Chondrocyte (in vitro differentiated cells): ENCODE measurements around the gene GRM7. TPM values are rescaled to one million over a fixed set of nuclear protein-coding genes. Genes with fewer than 3 reads are reported as not detected.

Experiments
- DNase-seq: peaks from one replicate; pipeline ENCODE4 v3.0.0; 2021; ENCODE audit warnings: mixed read lengths, low spot score
- H3K27ac Mint-ChIP-seq: one replicate; pipeline ENCODE4 v1.8.0; 2021; ENCODE audit warnings: mild to moderate bottlenecking, moderate library complexity, mixed read lengths; ENCODE audit not compliant: unreplicated experiment
- H3K27me3 Mint-ChIP-seq: 2 replicates; pipeline ENCODE4 v1.8.0; 2021; ENCODE audit warnings: low read depth, mixed read lengths
- H3K36me3 Mint-ChIP-seq: 2 replicates; pipeline ENCODE4 v1.8.0; 2021; ENCODE audit warnings: low read depth, mixed read lengths
- H3K4me1 Mint-ChIP-seq: 2 replicates; pipeline ENCODE4 v1.8.0; 2021; ENCODE audit warnings: low read depth, mild to moderate bottlenecking, mixed read lengths
- H3K4me3 Mint-ChIP-seq: one replicate; pipeline ENCODE4 v1.8.0; 2021; ENCODE audit warnings: mild to moderate bottlenecking, moderate library complexity, mixed read lengths; ENCODE audit not compliant: unreplicated experiment
- H3K9me3 Mint-ChIP-seq: 2 replicates; pipeline ENCODE4 v1.8.0; 2021; ENCODE audit warnings: low read depth, mixed read lengths
- total RNA-seq: library from RNA; stranded (reverse); gene quantifications from 3 replicates; pipeline ENCODE4 v1.2.1, GENCODE V29; 2021
- TF ChIP-seq, protein P1 (sequence below): fragments of 200-600 bp; sonication (generic); IDR thresholded peaks from 2 replicates; pipeline ENCODE4 v1.5.0; 2021; ENCODE audit warnings: antibody characterized with exemption, mild to moderate bottlenecking, moderate library complexity

GRM7 gene
- total RNA-seq, 1 donor from 2014 or later, result not detected

DNA sequence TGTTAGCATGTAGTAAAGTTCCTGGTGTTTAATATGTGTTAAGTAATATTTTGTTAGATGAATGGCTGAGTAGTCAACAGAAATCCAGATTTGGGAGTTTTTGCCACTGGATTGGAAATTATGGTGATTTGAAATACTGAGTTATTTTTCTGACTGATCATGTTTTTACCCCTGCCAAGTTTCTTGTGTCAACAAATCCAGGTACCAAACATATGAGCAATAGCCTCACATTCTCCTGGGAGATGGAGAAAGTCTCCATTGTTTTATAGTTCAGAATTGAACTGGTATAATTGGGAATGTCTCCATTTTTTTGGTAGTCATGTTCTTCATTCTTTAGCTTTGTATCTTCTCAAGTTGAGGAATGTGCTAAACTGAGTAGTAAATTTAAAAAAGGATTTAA, 873.5 kb downstream of the GRM7 start:
- Mint-ChIP-seq H3K9me3 (no peaks in the 10 kb centered on the region), H3K36me3 (no peaks in the 10 kb centered on the region), H3K27me3 (no peaks in the 10 kb centered on the region), H3K27ac (no peak overlapping the region), H3K4me3 (no peak overlapping the region), H3K4me1 (no peaks in the 10 kb centered on the region)
- DNase-seq, result no peak
- TF ChIP-seq, protein P1, sequence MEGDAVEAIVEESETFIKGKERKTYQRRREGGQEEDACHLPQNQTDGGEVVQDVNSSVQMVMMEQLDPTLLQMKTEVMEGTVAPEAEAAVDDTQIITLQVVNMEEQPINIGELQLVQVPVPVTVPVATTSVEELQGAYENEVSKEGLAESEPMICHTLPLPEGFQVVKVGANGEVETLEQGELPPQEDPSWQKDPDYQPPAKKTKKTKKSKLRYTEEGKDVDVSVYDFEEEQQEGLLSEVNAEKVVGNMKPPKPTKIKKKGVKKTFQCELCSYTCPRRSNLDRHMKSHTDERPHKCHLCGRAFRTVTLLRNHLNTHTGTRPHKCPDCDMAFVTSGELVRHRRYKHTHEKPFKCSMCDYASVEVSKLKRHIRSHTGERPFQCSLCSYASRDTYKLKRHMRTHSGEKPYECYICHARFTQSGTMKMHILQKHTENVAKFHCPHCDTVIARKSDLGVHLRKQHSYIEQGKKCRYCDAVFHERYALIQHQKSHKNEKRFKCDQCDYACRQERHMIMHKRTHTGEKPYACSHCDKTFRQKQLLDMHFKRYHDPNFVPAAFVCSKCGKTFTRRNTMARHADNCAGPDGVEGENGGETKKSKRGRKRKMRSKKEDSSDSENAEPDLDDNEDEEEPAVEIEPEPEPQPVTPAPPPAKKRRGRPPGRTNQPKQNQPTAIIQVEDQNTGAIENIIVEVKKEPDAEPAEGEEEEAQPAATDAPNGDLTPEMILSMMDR, result no peak

DNA sequence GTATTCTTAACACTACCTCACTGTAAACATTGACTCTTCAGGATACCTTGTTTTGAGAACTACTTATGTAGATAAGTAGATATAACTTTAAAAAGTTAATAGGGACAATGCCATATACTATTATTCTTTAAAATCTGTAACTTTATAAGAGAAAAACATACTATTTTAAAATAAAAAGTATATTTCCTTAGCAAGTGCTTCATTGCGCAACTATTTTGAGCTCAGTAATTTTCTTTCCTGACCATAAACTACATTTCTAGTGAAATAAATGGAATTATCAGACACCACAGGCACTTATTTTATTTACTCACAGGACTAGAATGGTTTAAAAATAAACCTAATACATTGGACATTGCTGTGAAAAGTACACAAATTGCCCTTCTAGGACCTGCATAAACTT, 876.3 kb downstream of the GRM7 start:
- no peaks in the 10 kb centered on the region for H3K36me3 Mint-ChIP-seq
- no peak overlapping the region for H3K27ac Mint-ChIP-seq
- H3K27me3 Mint-ChIP-seq, result no peaks in the 10 kb centered on the region
- TF ChIP-seq, protein P1, result no peak
- no peaks in the 10 kb centered on the region for H3K9me3 Mint-ChIP-seq
- no peaks in the 10 kb centered on the region for H3K4me1 Mint-ChIP-seq
- DNase-seq, result no peak
- H3K4me3 Mint-ChIP-seq, result no peak overlapping the region

DNA sequence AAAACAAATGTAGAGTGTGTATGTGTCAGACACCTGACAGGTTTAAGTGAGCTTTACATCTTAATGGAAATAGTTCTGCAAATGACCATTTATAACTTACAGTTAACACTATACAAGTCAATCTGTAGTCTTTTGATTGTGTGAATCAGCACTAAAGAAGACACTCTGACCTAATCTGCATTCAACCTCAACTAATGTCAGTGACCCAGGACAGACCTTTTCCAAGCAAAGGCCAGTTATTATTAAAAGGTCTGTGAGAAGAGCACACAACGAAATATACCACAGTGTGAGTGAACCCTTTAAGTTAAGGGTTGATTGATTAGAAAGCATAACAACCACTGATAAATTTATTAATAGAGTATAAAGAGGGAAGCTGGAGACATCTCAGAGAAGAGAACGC, 878.8 kb downstream of the GRM7 start:
- H3K9me3 Mint-ChIP-seq, result no peaks in the 10 kb centered on the region
- H3K27ac Mint-ChIP-seq, result no peak overlapping the region
- H3K36me3 Mint-ChIP-seq, result no peaks in the 10 kb centered on the region
- DNase-seq, result no peak
- no peak overlapping the region for H3K4me3 Mint-ChIP-seq
- H3K4me1 Mint-ChIP-seq, result no peaks in the 10 kb centered on the region
- H3K27me3 Mint-ChIP-seq, result peaks cover 5% of the 10 kb centered on the region
- TF ChIP-seq, protein P1, result no peak

DNA sequence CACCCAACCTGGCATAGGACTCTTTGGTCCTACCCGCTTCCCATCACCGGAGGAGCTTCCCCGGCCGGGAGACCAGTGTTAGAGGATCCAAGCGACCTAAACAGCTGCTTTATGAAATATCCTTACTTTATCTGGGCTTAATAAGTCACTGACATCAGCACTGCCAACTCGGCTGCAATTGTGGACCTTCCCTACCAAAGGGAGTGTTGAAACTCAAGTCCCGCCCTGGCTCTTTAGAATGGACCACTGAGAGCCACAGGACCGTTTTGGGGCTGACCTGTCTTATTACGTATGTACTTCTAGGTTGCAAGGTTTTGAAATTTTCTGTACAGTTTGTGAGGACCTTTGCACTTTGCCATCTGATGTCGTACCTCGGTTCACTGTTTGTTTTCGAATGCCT, 879.5 kb downstream of the GRM7 start:
- Mint-ChIP-seq H3K36me3 (no peaks in the 10 kb centered on the region), H3K27me3 (peaks cover 8% of the 10 kb centered on the region), H3K27ac (no peak overlapping the region), H3K9me3 (no peaks in the 10 kb centered on the region), H3K4me3 (no peak overlapping the region), H3K4me1 (no peaks in the 10 kb centered on the region)
- TF ChIP-seq, protein P1, result no peak
- DNase-seq, result no peak

DNA sequence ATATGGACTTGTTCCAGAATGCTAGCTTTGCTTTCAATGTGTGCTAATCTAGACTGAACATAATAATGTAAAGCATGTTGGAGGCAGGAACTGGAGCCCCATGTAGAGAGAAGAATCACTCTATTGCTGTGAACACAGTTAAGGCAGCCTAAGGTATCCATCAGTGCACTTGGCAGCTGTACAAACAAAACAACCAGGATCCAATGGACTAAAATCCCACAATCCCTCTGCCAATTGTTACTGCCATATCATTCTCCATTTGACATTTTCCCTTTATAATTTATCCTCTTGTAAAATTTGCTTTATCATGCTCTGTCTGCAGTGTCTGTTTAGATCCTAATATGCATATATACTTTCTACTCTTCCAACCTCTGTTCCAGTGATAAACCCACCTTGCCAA, 883.9 kb downstream of the GRM7 start:
- no peak overlapping the region for H3K4me3 Mint-ChIP-seq
- no peak for DNase-seq
- H3K9me3 Mint-ChIP-seq, result no peaks in the 10 kb centered on the region
- TF ChIP-seq, protein P1, result no peak
- no peaks in the 10 kb centered on the region for H3K4me1 Mint-ChIP-seq
- H3K27ac Mint-ChIP-seq, result no peak overlapping the region
- peaks cover 8% of the 10 kb centered on the region for H3K27me3 Mint-ChIP-seq
- H3K36me3 Mint-ChIP-seq, result no peaks in the 10 kb centered on the region
